ENCODE measurements around the gene CNTF. TPM values are rescaled to one million over a fixed set of nuclear protein-coding genes. Genes with fewer than 3 reads are reported as not detected.

CNTF gene
- total and polyA plus RNA-seq, 10 of the 15 experiments (the other 5 are each of a cell fraction or from before 2014, with no cell fraction given): 0.16 to 2.3 (median 0.73) TPM

DNA sequence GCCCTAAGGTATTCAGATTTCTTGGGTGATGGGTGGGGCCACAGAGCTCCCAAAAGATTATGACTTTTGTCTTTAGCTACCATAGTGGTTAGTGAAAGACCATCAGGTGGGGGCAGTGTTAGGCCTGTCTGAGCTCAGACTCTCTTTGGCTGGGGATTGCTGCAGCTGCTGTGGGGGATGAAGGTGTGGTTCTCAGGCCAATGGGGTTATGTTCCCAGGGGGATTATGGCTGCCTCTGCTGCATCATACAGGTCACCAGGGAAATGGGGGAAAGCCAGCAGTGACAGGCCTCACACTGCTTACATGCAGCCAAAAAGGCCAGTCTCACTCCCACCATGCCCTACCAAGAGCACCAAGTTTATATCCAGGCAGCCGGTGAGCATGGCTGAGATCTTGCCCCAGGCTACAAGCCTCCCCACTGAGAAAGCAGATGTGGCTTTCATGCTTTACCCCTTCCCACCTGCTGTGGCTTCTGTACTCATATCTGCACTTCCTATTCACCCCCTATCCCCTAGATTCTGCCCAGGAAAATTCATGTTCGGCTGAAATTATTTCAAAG is 24.8 kb downstream of the CNTF start (continued):
- TF ChIP-seq, protein P1, sequence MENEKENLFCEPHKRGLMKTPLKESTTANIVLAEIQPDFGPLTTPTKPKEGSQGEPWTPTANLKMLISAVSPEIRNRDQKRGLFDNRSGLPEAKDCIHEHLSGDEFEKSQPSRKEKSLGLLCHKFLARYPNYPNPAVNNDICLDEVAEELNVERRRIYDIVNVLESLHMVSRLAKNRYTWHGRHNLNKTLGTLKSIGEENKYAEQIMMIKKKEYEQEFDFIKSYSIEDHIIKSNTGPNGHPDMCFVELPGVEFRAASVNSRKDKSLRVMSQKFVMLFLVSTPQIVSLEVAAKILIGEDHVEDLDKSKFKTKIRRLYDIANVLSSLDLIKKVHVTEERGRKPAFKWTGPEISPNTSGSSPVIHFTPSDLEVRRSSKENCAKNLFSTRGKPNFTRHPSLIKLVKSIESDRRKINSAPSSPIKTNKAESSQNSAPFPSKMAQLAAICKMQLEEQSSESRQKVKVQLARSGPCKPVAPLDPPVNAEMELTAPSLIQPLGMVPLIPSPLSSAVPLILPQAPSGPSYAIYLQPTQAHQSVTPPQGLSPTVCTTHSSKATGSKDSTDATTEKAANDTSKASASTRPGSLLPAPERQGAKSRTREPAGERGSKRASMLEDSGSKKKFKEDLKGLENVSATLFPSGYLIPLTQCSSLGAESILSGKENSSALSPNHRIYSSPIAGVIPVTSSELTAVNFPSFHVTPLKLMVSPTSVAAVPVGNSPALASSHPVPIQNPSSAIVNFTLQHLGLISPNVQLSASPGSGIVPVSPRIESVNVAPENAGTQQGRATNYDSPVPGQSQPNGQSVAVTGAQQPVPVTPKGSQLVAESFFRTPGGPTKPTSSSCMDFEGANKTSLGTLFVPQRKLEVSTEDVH (IDR thresholded peaks at IDR 0.05; ENCODE audit: low read depth, partially characterized antibody): no peak
- TF ChIP-seq ZNF217 (IDR thresholded peaks at IDR 0.05) (no peak), TCF3 (IDR thresholded peaks at IDR 0.05; ENCODE audit: borderline replicate concordance, insufficient read depth, low read depth, low read length) (0 out of 2 replicates have a peak, but pooled peaks have one; percentile 48), EGR1 (IDR thresholded peaks at IDR 0.05; ENCODE audit: borderline replicate concordance in 1 of 2, low read depth in 2 of 2, low read length in 2 of 2) (no peak), MAX (IDR thresholded peaks at IDR 0.05; ENCODE audit: low read depth, low read length) (no peak), EZH2 (IDR thresholded peaks at IDR 0.05; ENCODE audit: borderline replicate concordance, control insufficient read depth, low read depth, low read length) (no peak), JUNB (IDR thresholded peaks at IDR 0.05) (peak; percentile 80), SMARCA5 (IDR thresholded peaks at IDR 0.05) (0 out of 2 replicates have a peak, but pooled peaks have one; percentile 49), NR2C1 (IDR thresholded peaks at IDR 0.05) (peak; percentile 37), MYC (IDR thresholded peaks at IDR 0.05; ENCODE audit: insufficient read depth, insufficient read length, insufficient replicate concordance, low read length, severe bottlenecking) (no peak), SPI1 (IDR thresholded peaks at IDR 0.05; ENCODE audit: borderline replicate concordance, insufficient read depth, low read depth, low read length) (peak; percentile 59; the same call in 1 of the 2 replicates), ZBTB11 (CRISPR knock-in tag; IDR thresholded peaks at IDR 0.05) (no peak), ESRRA (IDR thresholded peaks at IDR 0.05; ENCODE audit: low read length) (no peak)
- TF ChIP-seq, protein P2, sequence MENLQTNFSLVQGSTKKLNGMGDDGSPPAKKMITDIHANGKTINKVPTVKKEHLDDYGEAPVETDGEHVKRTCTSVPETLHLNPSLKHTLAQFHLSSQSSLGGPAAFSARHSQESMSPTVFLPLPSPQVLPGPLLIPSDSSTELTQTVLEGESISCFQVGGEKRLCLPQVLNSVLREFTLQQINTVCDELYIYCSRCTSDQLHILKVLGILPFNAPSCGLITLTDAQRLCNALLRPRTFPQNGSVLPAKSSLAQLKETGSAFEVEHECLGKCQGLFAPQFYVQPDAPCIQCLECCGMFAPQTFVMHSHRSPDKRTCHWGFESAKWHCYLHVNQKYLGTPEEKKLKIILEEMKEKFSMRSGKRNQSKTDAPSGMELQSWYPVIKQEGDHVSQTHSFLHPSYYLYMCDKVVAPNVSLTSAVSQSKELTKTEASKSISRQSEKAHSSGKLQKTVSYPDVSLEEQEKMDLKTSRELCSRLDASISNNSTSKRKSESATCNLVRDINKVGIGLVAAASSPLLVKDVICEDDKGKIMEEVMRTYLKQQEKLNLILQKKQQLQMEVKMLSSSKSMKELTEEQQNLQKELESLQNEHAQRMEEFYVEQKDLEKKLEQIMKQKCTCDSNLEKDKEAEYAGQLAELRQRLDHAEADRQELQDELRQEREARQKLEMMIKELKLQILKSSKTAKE (IDR thresholded peaks at IDR 0.05; ENCODE audit: low read depth, poor library complexity, severe bottlenecking): peak; percentile 16
- TF ChIP-seq, protein P3, sequence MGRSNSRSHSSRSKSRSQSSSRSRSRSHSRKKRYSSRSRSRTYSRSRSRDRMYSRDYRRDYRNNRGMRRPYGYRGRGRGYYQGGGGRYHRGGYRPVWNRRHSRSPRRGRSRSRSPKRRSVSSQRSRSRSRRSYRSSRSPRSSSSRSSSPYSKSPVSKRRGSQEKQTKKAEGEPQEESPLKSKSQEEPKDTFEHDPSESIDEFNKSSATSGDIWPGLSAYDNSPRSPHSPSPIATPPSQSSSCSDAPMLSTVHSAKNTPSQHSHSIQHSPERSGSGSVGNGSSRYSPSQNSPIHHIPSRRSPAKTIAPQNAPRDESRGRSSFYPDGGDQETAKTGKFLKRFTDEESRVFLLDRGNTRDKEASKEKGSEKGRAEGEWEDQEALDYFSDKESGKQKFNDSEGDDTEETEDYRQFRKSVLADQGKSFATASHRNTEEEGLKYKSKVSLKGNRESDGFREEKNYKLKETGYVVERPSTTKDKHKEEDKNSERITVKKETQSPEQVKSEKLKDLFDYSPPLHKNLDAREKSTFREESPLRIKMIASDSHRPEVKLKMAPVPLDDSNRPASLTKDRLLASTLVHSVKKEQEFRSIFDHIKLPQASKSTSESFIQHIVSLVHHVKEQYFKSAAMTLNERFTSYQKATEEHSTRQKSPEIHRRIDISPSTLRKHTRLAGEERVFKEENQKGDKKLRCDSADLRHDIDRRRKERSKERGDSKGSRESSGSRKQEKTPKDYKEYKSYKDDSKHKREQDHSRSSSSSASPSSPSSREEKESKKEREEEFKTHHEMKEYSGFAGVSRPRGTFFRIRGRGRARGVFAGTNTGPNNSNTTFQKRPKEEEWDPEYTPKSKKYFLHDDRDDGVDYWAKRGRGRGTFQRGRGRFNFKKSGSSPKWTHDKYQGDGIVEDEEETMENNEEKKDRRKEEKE (IDR thresholded peaks at IDR 0.05): no peak
- TF ChIP-seq, protein P4, sequence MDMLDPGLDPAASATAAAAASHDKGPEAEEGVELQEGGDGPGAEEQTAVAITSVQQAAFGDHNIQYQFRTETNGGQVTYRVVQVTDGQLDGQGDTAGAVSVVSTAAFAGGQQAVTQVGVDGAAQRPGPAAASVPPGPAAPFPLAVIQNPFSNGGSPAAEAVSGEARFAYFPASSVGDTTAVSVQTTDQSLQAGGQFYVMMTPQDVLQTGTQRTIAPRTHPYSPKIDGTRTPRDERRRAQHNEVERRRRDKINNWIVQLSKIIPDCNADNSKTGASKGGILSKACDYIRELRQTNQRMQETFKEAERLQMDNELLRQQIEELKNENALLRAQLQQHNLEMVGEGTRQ (IDR thresholded peaks at IDR 0.05; ENCODE audit: borderline replicate concordance, low read depth, low read length): no peak

All from GM12878 (cell line).